Calu3 (cell line): ENCODE measurements around the gene KRTAP5-6. TPM values are rescaled to one million over a fixed set of nuclear protein-coding genes. Genes with fewer than 3 reads are reported as not detected.

Source experiments
- BruUV-seq: library from RNA; stranded (reverse); fragments of 400-500 nt; replicated peaks from 2 replicates; lab custom pipeline; 2021; lab: Mats Ljungman, UMichigan
- CTCF ChIA-PET: fragments of 300-600 bp; sonication (Branson Sonifier 250); formaldehyde crosslinking; loops from one replicate; lab custom pipeline; 2022; ENCODE audit warnings: antibody characterized with exemption; lab: Charles Lee
- DNase-seq: peaks from one replicate; pipeline ENCODE4 v3.0.0; 2022
- H3K27ac Mint-ChIP-seq: one replicate; pipeline ENCODE4 v1.8.0; 2022; ENCODE audit warnings: mixed read lengths; ENCODE audit not compliant: unreplicated experiment
- H3K27me3 Mint-ChIP-seq: one replicate; pipeline ENCODE4 v1.8.0; 2022; ENCODE audit warnings: mixed read lengths; ENCODE audit not compliant: unreplicated experiment
- H3K36me3 Mint-ChIP-seq: one replicate; pipeline ENCODE4 v1.8.0; 2022; ENCODE audit warnings: mild to moderate bottlenecking, moderate library complexity, mixed read lengths; ENCODE audit not compliant: insufficient read depth, unreplicated experiment
- H3K4me1 Mint-ChIP-seq: one replicate; pipeline ENCODE4 v1.8.0; 2022; ENCODE audit warnings: mild to moderate bottlenecking, low read depth, mixed read lengths; ENCODE audit not compliant: unreplicated experiment
- H3K4me3 Mint-ChIP-seq: one replicate; pipeline ENCODE4 v1.8.0; 2022; ENCODE audit warnings: mild to moderate bottlenecking, low read depth, moderate library complexity, mixed read lengths; ENCODE audit not compliant: unreplicated experiment
- H3K9me3 Mint-ChIP-seq: one replicate; pipeline ENCODE4 v1.8.0; 2022; ENCODE audit warnings: low read depth, mixed read lengths; ENCODE audit not compliant: unreplicated experiment
- intact Hi-C: fragments of 100-400 bp; cut with micrococcal nuclease; formaldehyde crosslinking; loops from one replicate; pipeline ENCODE4 v1.10.0; 2022; ENCODE audit not compliant: unreplicated experiment
- total RNA-seq: library from RNA; stranded (reverse); gene quantifications from 2 replicates; pipeline ENCODE4 v1.2.3, GENCODE V29; 2022
- TF ChIP-seq, protein P1 (sequence below): fragments of 200-600 bp; IDR thresholded peaks from one replicate; pipeline ENCODE4 v1.8.0; 2022; ENCODE audit warnings: antibody characterized with exemption; ENCODE audit not compliant: unreplicated experiment

Gene KRTAP5-6
- total RNA-seq, 1 experiment from 2014 or later, result not detected

GRCh38 chr11:1744137-1744886 lies 47.3 kb downstream of the KRTAP5-6 start:
- Mint-ChIP-seq H3K27me3 (no peaks in the 10 kb centered on the region), H3K4me1 (no peaks in the 10 kb centered on the region), H3K27ac (no peak overlapping the region), H3K4me3 (no peak overlapping the region), H3K36me3 (peaks cover 14% of the 10 kb centered on the region), H3K9me3 (no peaks in the 10 kb centered on the region)
- BruUV-seq, result no TSS peak
- no peak for DNase-seq
- CTCF ChIA-PET, result interaction anchor here (0.8 kb wide), 1 partner anchor 17 kb away, joined by 3 read pairs; no protein-coding TSS in a partner anchor
- TF ChIP-seq, protein P1, sequence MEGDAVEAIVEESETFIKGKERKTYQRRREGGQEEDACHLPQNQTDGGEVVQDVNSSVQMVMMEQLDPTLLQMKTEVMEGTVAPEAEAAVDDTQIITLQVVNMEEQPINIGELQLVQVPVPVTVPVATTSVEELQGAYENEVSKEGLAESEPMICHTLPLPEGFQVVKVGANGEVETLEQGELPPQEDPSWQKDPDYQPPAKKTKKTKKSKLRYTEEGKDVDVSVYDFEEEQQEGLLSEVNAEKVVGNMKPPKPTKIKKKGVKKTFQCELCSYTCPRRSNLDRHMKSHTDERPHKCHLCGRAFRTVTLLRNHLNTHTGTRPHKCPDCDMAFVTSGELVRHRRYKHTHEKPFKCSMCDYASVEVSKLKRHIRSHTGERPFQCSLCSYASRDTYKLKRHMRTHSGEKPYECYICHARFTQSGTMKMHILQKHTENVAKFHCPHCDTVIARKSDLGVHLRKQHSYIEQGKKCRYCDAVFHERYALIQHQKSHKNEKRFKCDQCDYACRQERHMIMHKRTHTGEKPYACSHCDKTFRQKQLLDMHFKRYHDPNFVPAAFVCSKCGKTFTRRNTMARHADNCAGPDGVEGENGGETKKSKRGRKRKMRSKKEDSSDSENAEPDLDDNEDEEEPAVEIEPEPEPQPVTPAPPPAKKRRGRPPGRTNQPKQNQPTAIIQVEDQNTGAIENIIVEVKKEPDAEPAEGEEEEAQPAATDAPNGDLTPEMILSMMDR, result no peak
- intact Hi-C loops, result no loop called here

DNA sequence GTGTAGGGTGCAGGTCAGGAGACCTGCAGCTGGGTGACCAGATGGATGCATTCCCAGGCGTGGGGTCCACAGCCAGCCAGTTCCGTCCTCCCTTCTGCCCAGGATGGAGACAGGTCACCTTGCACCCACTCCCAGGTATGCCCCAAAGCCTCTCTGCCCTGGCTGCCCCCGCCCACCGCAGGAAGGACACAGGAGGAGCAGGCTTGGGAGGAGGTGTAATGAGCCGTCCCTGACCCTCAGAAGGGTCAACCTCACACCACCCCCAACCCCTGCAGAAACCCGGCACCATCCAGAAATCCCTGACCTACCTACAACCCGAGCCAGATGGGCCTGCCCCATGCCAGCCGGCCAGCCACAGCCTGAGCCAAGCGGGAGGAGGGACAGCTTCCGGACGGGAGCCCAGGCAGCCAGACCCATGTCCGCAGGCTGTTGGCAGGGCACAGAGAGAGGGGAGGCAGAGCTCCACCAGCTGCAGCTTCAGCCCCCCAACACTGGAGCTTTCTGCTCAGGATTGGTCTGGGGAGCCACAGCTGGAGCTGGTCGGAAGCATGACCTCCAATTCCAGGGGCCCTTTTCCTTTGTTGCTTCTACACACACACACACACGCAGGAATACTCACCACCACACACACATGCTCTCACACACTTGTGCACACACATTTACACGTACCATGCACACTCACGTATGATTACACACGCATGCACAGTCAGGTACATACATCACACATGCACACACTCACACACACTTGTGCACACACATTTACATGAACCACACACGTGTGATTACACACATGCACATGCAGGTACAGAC lies 48.1 kb downstream of the KRTAP5-6 start:
- CTCF ChIA-PET, result interaction anchor here (0.8 kb wide), 1 partner anchor 16 kb away, joined by 3 read pairs; no protein-coding TSS in a partner anchor
- DNase-seq, result no peak
- TF ChIP-seq, protein P1, result no peak
- Mint-ChIP-seq H3K36me3 (peaks cover 21% of the 10 kb centered on the region), H3K27ac (no peak overlapping the region), H3K4me3 (no peak overlapping the region), H3K27me3 (no peaks in the 10 kb centered on the region), H3K4me1 (no peaks in the 10 kb centered on the region), H3K9me3 (no peaks in the 10 kb centered on the region)
- BruUV-seq, result no TSS peak
- intact Hi-C loops, result no loop called here

DNA sequence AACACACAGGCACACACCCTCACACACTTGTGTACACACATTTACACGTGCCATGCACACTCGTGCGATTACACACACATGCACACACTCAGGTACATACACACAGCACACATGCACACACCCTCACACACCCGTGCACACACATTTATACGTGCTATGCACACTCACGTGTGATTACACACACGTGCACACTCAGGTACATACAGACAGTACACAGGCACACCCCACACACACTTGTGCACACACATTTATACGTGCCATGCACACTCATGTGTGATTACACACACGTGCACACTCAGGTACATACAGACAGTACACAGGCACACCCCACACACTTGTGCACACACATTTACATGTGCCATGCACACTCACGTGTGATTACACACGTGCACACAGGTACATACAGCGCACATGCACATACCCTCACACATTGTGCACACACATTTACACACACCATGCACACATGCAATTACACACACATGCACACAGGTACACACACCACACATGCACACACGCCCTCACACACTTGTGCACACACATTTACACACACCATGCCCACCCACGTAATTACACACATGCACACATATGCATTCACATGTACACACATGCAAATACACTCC lies 48.8 kb downstream of the KRTAP5-6 start:
- Mint-ChIP-seq H3K27me3 (no peaks in the 10 kb centered on the region), H3K4me3 (no peak overlapping the region), H3K4me1 (no peaks in the 10 kb centered on the region), H3K36me3 (peaks cover 28% of the 10 kb centered on the region), H3K27ac (peak overlapping the region; percentile 49), H3K9me3 (no peaks in the 10 kb centered on the region)
- CTCF ChIA-PET, result no interaction called here
- intact Hi-C loops, result no loop called here
- no peak for DNase-seq
- TF ChIP-seq, protein P1, result no peak
- BruUV-seq, result no TSS peak

- no TSS peak for BruUV-seq
- H3K36me3 Mint-ChIP-seq, result peaks cover 35% of the 10 kb centered on the region
- H3K27ac Mint-ChIP-seq, result peak overlapping the region; percentile 49
- DNase-seq, result no peak
- no peaks in the 10 kb centered on the region for H3K4me1 Mint-ChIP-seq
- H3K9me3 Mint-ChIP-seq, result no peaks in the 10 kb centered on the region
- H3K27me3 Mint-ChIP-seq, result no peaks in the 10 kb centered on the region
- intact Hi-C loops, result no loop called here
- TF ChIP-seq, protein P1, result no peak
- CTCF ChIA-PET, result no interaction called here
- H3K4me3 Mint-ChIP-seq, result no peak overlapping the region
These were observed 49.5 kb downstream of the KRTAP5-6 start for GRCh38 chr11:1746511-1746931.
